Measurements from ENCODE around the gene HOXD11.

The HOXD11 gene

DNA sequence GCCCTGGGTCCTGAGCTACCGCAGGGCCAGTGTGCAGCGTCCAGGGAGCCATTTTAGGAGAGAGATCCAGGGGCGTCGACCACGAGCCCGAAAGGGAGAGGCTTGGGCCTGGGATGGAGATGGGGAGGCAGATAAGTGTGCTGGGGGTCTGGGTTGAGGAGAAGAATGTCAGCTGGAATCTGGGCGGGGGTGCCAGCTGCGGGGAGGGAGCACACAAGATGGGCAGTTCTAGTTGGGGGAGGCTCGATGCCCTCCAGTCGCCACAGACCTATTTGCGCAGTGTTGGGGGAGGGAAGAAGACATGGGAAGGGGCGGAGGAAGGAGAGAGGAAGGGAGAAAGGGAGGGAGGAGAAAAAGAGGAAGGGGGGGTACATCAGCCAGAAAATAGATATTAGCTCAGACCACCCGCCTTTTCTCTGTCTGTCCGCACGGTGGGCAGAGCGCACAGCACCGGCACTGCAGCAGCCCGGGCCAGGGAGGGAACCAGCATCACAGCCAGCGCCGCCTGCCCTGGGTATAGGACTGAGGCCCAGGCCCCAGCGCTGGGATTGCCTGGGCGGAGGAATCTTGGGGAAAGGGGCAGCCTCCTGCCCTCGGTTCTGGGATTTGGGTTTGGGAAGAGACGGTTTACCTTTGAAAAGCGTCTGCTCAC lies 1.9 kb upstream of the HOXD11 start:
- DNase-seq (ENCODE audit: low read depth in 1 of 2, low spot score in 1 of 2) = no peak

DNA sequence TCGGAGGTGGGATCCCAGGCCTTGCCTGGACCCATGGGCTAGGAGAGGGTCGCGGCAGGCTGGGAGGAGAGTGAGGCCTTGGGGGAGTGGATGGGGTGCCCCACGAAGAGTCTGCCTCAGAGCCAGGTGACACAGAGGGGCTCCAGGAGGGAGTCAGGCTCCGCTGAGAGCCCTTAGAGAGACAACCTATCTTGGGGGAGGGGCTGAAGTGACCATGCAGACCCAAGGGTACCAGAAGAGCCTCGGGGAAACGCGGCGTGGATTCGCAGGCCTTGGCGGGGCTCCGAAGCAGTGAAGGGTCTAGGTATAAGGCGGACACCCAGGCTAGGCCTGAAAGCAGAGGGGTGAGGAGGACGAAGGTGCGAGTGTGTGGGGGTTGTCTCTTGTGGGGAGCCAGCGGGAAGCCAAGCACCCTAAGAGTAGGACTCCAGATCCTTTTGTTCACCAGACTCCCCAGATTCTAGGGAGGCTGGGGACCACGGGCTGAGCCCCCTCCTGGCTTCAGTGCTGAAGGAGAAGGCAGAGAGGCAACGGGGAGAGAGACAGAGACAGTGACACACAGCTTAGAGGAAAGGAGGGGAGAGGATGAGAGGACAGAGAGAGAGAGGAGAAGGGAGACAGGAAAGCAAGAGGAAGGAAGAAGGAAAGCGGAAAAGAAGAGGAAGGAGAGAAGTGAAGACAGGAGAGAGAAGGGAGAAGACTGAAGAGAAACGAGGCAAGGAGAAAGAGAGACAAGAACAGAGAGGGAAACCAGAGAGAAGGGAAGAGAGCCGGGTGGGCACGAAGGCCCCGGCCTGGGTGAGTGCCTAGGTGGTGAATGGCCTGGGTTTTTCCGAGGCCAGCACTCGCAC lies 1.1 kb upstream of the HOXD11 start:
- DNase-seq (ENCODE audit: low read depth in 1 of 2, low spot score in 1 of 2) = no peak

DNA sequence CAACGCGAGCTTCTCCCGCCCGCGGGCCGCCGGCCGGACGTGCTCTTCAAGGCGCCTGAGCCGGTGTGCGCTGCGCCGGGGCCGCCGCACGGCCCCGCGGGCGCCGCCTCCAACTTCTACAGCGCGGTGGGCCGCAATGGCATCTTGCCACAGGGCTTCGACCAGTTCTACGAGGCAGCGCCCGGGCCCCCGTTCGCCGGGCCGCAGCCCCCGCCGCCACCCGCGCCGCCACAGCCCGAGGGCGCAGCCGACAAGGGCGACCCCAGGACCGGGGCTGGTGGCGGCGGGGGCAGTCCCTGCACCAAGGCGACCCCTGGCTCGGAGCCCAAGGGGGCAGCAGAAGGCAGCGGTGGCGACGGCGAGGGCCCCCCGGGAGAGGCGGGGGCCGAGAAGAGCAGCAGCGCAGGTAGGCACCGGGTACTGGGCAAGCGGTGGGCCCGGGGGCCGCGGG lies 676 bp downstream of the HOXD11 start:
- no peak for DNase-seq (ENCODE audit: low read depth in 1 of 2, low spot score in 1 of 2)

DNA sequence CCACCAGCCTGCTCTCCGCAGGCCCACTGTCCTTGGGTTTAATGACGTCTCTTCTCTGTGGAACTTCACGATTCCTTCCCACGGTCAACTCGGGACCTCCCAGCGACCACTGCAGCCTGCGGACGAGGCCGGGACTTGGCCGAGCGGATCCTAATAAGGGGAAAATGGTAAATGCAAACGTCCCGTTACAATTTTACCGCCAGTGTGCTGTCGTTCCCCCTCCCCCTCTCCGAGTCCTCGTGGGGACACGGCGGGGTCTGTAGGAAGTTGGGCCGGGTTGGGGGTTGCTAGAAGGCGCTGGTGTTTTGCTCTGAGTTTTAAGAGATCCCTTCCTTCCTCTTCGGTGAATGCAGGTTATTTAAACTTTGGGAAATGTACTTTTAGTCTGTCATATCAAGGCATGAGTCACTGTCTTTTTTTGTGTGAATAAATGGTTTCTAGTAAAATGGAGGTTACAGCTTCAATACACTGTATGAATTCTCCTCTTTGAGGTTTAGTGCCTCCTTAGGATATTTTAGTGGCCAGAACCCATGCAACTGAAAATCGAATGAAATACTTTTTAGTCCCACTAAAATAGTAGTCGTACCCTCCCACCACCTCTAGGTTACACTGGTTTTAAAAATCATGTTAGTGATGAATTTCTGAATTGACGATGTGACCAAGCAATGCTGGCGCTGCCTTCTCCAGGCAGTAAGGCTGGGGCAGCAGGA lies 2.3 kb downstream of the HOXD11 start:
- no peak for DNase-seq (ENCODE audit: low read depth in 1 of 2, low spot score in 1 of 2)

DNA sequence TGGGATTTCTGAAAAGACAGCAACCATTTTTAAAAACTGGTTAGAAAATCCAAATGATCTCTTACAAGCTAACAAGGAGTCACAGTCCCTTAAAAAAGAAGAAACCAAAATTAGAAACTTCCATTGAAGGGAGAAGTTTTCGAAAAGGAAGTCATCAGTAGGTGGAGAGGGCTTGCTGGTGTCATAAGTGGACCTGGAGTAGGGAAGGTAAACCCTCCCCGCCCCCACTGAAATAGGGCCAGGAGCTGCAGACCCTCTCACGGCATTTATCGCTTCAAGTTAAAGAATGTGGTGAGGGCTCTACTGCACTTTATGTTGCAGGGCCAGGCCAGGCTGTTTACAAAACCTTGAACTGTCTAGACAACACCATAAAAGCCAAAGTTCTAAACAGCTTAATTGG lies 2.9 kb downstream of the HOXD11 start:
- DNase-seq (ENCODE audit: low read depth in 1 of 2, low spot score in 1 of 2) = no peak

DNA sequence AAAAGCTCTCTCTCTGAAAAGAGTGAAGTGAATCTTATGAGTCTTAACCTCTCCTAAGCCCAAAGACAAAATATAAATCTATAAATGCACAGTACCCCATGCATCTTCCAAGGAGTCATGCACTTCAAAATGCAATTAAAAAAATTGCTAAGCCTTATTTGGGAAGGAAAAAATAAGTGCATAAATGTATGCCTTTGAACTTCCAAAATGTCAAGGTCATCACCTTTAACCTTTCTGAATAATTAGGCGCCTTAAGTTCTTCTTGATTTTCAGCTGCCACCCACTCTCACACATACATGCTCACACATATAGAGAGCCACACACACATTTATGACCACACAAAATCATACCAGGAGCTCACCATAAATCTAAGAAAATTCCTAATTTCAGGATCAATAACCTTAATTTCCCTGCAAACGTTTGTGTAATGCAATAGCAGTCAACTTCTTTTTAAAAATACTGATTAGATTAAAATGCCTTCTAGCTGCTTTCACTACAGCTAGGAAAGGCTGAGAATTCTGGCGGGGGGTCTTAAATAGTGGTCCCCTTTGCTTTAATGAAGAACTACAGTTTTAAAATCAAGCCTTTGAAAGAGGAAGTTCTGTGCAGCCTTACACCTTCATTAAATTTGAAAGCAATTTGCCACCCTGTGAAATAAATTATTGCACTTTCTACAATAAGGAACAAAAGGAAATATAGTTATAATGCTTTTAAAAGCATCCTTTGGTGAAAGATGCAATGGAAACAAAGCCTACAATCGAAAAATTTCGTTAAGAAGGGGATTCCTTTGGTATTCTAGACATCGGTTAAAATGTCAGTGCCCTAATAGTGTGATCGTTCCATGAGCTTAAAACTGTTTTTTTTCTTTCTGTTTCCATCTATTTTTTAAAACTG lies 3.6 kb downstream of the HOXD11 start:
- no peak for DNase-seq (ENCODE audit: low read depth in 1 of 2, low spot score in 1 of 2)

DNA sequence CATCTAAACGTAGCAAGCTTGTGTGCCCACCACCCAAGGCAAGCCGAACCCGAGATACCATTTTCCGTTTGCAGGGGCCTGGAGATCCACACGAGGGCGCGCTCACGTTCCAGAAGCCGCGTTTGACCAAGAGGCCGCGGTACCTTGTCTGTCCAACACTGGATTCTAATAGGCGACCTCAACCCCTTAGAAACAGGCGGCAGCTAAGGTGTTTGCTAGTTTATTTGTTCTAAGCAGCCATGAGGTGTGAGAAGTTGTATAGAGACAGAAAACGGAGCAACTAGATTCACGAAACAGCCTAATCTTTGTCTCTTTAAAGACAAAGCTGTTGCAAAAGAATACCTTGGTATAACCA lies 4.2 kb downstream of the HOXD11 start:
- DNase-seq (ENCODE audit: low read depth in 1 of 2, low spot score in 1 of 2) = no peak

DNA sequence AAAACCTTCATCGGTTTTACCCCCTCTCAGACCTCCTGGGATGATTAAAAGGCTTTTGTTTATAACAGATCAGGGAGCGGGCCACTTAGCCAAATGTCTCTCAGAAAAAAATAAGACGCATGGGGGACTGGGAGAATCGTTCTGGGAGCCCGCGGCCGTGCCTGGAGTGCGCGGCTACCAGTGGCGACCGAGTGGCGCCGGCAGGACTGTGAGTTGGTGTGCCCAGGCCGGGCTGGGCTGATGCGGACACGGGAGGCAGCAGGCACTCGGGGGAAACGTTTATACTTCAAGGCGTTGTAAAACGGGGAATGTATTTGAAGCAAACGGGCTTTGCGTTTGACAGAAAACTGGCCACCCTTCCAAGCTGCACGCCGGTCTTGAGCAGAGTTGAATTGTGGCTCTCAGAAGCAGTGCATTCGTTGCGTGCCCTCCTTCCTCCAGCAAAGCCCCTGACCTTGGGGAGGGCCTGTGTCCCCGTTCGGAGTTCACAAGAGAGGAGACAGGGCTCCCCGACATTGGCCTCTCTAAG lies 4.8 kb downstream of the HOXD11 start:
- DNase-seq (ENCODE audit: low read depth in 1 of 2, low spot score in 1 of 2) = no peak

DNA sequence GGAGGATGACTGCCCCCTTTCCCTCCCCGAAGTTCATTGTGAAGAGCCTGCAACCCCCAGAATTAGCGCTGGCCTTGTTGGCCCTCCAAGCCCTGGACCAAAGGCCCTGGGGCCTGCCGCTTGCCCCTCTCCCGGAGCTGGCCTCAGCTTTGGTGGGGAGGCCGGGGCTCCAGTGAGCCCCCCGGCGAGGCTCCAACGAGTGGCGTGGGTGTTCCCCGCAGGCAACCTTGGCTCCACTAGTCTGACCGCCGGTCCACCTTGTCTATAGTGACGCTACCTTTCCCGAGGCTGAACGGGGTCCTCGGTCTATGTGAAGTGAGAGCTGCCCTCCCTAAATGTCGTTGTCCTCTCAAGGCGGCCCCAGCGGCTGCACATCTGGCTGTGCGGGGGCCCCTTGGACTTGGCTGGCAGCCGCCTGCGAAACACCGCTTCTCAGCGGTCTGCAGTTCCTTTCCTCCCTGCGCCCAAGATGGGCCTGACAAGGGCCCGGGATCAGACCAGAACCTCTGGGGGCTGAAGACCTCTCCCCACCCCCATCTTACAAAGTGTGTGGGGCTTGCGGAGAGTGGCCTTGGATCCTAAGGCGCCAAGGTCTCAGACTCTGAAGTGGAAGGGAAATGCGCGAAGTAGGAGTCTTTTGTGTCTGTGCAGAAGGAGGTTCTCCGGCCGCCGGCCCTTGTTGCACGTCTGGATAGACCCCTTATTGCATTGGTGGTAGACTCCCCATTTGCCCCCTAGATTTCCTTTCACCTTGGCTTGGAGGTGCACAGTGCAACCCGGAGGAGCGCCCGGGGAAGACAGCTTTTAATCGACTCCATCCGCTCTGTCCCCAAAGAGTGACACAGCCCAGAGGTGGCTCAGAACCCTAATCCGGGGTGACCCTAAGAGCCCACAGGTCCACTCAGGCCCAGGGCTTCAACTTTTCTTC lies 5.6 kb downstream of the HOXD11 start:
- no peak for DNase-seq (ENCODE audit: low read depth in 1 of 2, low spot score in 1 of 2)

DNA sequence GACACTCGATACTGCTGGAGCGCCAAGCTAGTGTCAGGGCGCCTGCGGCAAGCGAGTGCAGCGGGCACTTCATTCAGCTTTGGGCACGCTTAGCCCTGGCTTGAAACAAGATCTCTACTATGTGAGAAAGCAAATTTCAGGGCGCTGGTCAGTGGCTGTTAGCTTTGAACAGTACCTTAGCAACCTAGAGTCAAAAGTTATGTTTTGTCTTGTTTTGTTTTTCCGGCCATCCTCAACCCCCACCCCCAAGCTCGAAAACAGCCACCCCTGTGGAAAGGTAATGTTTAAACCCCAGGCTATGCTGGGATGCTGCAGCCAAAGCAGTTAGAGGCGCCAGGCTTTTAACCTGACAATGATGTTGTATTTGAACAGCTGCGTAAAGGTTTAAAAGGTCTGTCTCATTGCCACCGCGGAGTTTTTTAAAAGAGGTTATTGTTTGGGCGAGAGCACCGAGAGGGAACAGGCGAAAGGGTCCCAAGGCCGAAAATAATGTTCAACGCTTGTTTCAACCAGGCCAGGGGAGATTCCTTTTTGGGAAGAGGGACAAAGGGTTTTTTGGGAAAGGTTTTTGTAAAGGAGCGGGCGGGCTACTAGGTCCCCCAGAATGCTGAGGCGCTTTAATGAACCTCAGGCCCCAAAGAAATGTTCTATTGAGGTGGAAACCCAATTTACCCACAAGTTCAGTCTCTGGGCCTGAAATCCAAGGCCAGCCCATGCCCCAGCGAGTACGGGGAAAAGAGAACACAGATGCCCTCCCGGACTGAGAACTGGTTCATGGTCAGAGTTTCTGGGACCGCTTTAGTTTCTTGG lies 7.2 kb downstream of the HOXD11 start:
- DNase-seq (ENCODE audit: low read depth in 1 of 2, low spot score in 1 of 2) = no peak

DNA sequence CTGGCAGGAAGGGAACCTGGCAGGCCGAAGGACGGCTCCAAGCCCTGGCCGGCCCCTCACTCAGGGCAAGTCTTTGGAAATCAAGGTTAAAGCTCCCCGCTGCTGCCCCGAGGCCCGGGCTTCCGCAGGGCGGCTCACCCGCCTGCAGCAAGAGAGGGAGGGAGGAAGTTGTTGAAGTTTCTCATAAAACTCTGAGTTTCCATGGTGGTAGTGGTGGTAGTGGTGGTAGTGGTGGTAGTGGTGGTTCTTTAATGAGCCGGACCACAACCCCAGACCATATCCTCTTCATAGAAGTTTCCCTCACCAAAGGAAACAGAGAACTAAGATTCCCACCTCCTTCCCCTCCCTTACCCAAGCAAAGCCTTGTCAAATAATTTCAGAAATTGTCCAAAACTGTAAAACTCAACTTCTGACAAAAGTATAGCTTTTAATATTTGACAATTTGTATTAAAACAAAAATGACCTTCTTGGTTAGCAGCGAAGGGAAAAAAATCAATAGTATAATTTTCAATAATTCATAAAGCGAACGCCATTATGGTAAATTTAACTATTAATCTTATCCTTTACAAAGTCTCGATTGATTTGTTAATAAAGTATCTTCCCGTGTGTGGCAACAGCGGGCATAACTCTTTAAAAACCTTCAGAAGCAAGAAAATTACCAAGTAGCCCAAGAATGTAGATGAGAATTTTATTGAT lies 8.0 kb downstream of the HOXD11 start:
- DNase-seq (ENCODE audit: low read depth in 1 of 2, low spot score in 1 of 2) = no peak

DNA sequence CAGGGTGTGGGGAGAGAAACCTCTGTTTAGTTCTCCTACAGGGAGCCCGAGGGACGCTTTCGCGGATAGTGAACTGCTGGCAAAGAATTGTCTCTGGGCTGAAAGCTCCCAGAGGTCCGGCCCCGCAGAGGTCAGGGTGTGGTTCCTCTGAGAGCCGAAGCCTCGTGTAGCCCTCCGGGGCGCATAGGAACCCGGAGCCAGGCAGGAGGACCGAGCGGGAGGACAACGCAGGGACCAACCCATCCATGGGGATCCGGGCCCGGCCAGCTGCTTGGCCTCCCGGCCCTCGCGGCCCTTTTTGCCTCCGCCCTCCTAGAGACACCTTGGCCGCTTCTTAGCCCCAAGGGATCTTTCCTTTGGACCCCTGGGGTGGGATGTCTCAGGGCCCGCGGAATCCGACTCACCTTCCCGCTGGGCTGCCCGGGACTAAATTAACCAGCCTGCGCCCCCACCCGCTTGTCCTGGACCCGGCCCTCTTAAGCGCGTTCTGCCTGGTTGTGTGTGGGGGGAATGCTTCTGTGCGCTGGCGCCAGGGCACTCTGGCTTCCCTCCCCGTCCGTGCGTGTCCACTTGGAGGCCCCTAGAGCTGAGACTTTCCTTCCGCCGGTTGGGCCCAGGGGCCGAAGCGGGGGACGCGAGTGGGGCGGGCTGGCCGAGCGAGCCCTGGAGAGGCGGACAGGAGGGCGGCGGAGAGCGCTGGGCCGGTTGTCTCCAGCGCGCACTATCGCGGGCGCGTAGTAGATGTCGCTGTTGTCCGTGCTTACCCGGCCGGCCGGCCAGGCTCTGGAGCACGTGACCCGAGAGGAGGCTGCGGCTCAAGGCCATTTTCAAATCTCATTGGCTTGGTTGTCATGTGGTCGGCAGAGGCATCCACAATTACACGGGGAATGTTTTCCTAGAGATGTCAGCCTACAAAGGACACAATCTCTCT lies 9.1 kb downstream of the HOXD11 start, which contains the start of gene HOXD10:
Gene HOXD10 (plus strand): TSS at position 896 of the 931 bp plus-strand sequence. CDS start 56 bp downstream, outside the sequence.
- DNase-seq (ENCODE audit: low read depth in 1 of 2, low spot score in 1 of 2) = no peak

DNA sequence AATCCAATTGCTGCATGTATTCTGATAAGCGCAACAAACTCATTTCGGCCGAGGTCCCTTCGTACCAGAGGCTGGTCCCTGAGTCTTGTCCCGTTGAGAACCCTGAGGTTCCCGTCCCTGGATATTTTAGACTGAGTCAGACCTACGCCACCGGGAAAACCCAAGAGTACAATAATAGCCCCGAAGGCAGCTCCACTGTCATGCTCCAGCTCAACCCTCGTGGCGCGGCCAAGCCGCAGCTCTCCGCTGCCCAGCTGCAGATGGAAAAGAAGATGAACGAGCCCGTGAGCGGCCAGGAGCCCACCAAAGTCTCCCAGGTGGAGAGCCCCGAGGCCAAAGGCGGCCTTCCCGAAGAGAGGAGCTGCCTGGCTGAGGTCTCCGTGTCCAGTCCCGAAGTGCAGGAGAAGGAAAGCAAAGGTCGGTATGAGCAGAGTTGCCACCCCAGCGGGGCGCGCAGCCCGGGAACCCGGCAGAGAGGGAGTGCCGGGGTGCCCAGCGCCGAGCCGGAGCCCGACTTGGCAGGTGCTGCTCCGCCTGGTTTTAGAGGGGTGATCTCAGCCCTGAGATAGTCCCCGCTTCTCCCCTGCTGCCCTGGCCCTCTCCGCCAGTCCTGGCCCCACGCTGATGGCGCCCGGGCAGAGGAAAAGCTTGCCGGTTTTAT lies 10.2 kb downstream of the HOXD11 start:
- no peak for DNase-seq (ENCODE audit: low read depth in 1 of 2, low spot score in 1 of 2)

DNA sequence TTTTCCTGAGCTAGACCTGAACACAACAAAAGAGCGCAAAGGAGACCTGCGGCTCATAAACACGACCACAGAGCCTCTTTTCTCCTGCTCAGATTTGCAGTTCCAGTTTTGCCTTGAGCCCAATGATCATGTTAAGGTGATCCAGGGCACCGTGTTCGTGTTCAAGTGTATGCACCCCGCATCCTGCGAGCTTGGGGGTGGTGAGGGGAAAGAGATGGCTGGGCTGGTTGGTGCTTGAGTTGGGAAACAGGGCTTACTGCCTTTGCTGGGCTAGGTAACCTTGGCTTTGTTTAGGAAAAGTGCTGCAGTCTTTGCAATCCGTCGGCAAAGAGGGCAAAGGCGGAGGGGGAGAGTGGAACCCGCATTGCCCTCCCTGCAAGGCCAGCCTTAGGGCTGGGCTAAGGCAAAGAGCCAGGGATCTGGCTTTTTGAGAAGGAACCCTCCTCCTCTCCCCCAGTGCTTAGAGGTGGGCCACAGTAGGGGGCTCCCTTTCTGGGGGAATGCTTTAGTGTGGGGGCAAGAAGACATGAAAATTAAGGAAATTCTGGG lies 10.8 kb downstream of the HOXD11 start:
- no peak for DNase-seq (ENCODE audit: low read depth in 1 of 2, low spot score in 1 of 2)

DNA sequence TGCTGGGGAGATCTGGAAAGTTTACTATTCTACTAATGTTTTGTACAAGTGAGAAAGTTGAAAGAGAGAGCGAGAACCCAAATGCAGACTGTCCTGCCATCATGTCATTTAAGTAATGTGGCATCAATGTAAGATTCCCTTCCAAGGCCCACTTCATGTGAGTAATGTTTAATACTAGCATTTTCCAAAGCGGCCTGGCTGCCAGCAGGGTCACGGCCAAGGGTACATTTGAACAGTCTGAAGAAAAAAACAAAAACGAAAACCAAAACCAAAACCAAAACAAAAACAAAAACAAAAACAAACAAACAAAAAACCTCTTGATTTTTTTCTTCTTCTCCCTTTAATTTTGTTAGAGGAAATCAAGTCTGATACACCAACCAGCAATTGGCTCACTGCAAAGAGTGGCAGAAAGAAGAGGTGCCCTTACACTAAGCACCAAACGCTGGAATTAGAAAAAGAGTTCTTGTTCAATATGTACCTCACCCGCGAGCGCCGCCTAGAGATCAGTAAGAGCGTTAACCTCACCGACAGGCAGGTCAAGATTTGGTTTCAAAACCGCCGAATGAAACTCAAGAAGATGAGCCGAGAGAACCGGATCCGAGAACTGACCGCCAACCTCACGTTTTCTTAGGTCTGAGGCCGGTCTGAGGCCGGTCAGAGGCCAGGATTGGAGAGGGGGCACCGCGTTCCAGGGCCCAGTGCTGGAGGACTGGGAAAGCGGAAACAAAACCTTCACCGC lies 11.7 kb downstream of the HOXD11 start:
- DNase-seq (ENCODE audit: low read depth in 1 of 2, low spot score in 1 of 2) = no peak

Data from activated CD4-positive, alpha-beta T cell treated with anti-CD3 and anti-CD28 coated beads, Interleukin-2, amount 50 U/mL, for 24 hours (primary cell).